OCI-LY1 (cell line): ENCODE data around the gene PTPRM.

Experiments
- H2AFZ ChIP-seq: fragments of 200-600 bp; sonication (generic), shearing (Covaris generic); 2 replicates; pipeline ENCODE4 v1.6.0; 2014; ENCODE audit warnings: antibody characterized with exemption, mild to moderate bottlenecking, low read length
- H3F3A ChIP-seq: fragments of 200-600 bp; sonication (generic), shearing (Covaris generic); 2 replicates; pipeline ENCODE4 v1.6.0; 2014; ENCODE audit warnings: mild to moderate bottlenecking, antibody characterized with exemption, low read length, moderate library complexity; ENCODE audit not compliant: insufficient read depth
- H3K27ac ChIP-seq: fragments of 200-600 bp; sonication (generic); 2 replicates; pipeline ENCODE4 v1.5.1; 2014; ENCODE audit warnings: low read length, mixed run types, mild to moderate bottlenecking, low read depth; ENCODE audit not compliant: poor library complexity, severe bottlenecking
- H3K27me3 ChIP-seq: fragments of 200-600 bp; sonication (generic); 2 replicates; pipeline ENCODE4 v1.6.0; 2014; ENCODE audit warnings: antibody characterized with exemption, mild to moderate bottlenecking, low read length, moderate library complexity; ENCODE audit not compliant: insufficient read depth
- H3K36me3 ChIP-seq: fragments of 200-600 bp; sonication (generic); 2 replicates; pipeline ENCODE4 v1.6.1; 2014; ENCODE audit warnings: mild to moderate bottlenecking, antibody characterized with exemption, low read length, moderate library complexity, mixed read lengths; ENCODE audit not compliant: insufficient read depth
- H3K4me1 ChIP-seq: fragments of 200-600 bp; sonication (generic); 2 replicates; pipeline ENCODE4 v1.5.1; 2014; ENCODE audit warnings: mild to moderate bottlenecking, low read length, moderate library complexity; ENCODE audit not compliant: insufficient read depth, severe bottlenecking
- H3K4me2 ChIP-seq: fragments of 200-600 bp; sonication (generic), shearing (Covaris generic); 2 replicates; pipeline ENCODE4 v1.6.1; 2014; ENCODE audit warnings: low read length
- H3K4me3 ChIP-seq: fragments of 200-600 bp; sonication (generic); 2 replicates; pipeline ENCODE4 v1.5.1; 2014; ENCODE audit warnings: low read length, low read depth, mild to moderate bottlenecking, mixed read lengths; ENCODE audit not compliant: poor library complexity, severe bottlenecking
- H3K79me2 ChIP-seq: fragments of 200-600 bp; shearing (Covaris generic); 2 replicates; pipeline ENCODE4 v1.6.1; 2016; ENCODE audit warnings: mixed run types, low read length, mixed read lengths; ENCODE audit not compliant: insufficient read depth
- H3K9ac ChIP-seq: fragments of 200-600 bp; sonication (generic), shearing (Covaris generic); 2 replicates; pipeline ENCODE4 v1.6.1; 2014; ENCODE audit warnings: mild to moderate bottlenecking, low read length, mixed read lengths
- H3K9me2 ChIP-seq: fragments of 200-600 bp; sonication (generic), shearing (Covaris generic); 2 replicates; pipeline ENCODE4 v1.6.1; 2014; ENCODE audit warnings: low read depth, mild to moderate bottlenecking, low read length, mixed read lengths
- H3K9me3 ChIP-seq: fragments of 200-600 bp; shearing (Covaris generic); 2 replicates; pipeline ENCODE4 v1.6.1; 2014; ENCODE audit warnings: low read length, mixed read lengths
- H4K20me1 ChIP-seq: fragments of 200-600 bp; sonication (generic), shearing (Covaris generic); 2 replicates; pipeline ENCODE4 v1.6.0; 2016; ENCODE audit warnings: mild to moderate bottlenecking, low read length; ENCODE audit not compliant: insufficient read depth
- CTCF ChIP-seq: fragments of 200-600 bp; sonication (generic), shearing (Covaris generic); IDR thresholded peaks from 2 replicates; pipeline ENCODE4 v1.5.1; 2017; ENCODE audit warnings: mild to moderate bottlenecking, antibody characterized with exemption, low read length, moderate library complexity, mixed read lengths
- EZH2 ChIP-seq: fragments of 200-600 bp; sonication (generic), shearing (Covaris generic); IDR thresholded peaks from 2 replicates; pipeline ENCODE4 v1.8.0; 2017; ENCODE audit warnings: borderline replicate concordance, mixed run types, mild to moderate bottlenecking, antibody characterized with exemption, low read length, moderate library complexity, mixed read lengths

The PTPRM gene

GRCh38 chr18:8097927-8098326, 530.8 kb downstream of the PTPRM start:
- no peak for TF ChIP-seq EZH2
- TF ChIP-seq CTCF, result no peak
- no peak overlapping the region for H3K9ac ChIP-seq
- no peaks in the 10 kb centered on the region for H3K9me2 ChIP-seq
- H3K79me2 ChIP-seq, result no peaks in the 10 kb centered on the region
- no peaks in the 10 kb centered on the region for H3K27me3 ChIP-seq
- no peak overlapping the region for H3K4me3 ChIP-seq
- no peak overlapping the region for H3K27ac ChIP-seq
- no peaks in the 10 kb centered on the region for H3K36me3 ChIP-seq
- H3F3A ChIP-seq, result no peaks in the 10 kb centered on the region
- no peaks in the 10 kb centered on the region for H3K9me3 ChIP-seq
- H3K4me2 ChIP-seq, result no peak overlapping the region
- no peaks in the 10 kb centered on the region for H4K20me1 ChIP-seq
- H2AFZ ChIP-seq, result no peak overlapping the region
- H3K4me1 ChIP-seq, result no peaks in the 10 kb centered on the region

- Histone ChIP-seq H3F3A (no peaks in the 10 kb centered on the region), H4K20me1 (no peaks in the 10 kb centered on the region), H3K36me3 (no peaks in the 10 kb centered on the region), H3K79me2 (no peaks in the 10 kb centered on the region), H2AFZ (no peak overlapping the region), H3K27me3 (no peaks in the 10 kb centered on the region), H3K4me2 (no peak overlapping the region), H3K4me3 (no peak overlapping the region), H3K4me1 (no peaks in the 10 kb centered on the region), H3K27ac (no peak overlapping the region), H3K9me2 (no peaks in the 10 kb centered on the region), H3K9me3 (no peaks in the 10 kb centered on the region), H3K9ac (no peak overlapping the region)
- TF ChIP-seq CTCF, result no peak
- no peak for TF ChIP-seq EZH2
Measured at GRCh38 chr18:8106603-8107002, 539.5 kb downstream of the PTPRM start.

- Histone ChIP-seq H3K27ac (no peak overlapping the region), H3K36me3 (no peaks in the 10 kb centered on the region), H3K4me2 (no peak overlapping the region), H3K9me3 (no peaks in the 10 kb centered on the region), H3K79me2 (no peaks in the 10 kb centered on the region), H3K9me2 (no peaks in the 10 kb centered on the region), H3F3A (no peaks in the 10 kb centered on the region), H3K4me1 (no peaks in the 10 kb centered on the region), H3K27me3 (no peaks in the 10 kb centered on the region), H4K20me1 (no peaks in the 10 kb centered on the region), H3K4me3 (no peak overlapping the region), H3K9ac (no peak overlapping the region), H2AFZ (no peak overlapping the region)
- no peak for TF ChIP-seq EZH2
- TF ChIP-seq CTCF, result no peak
Measured at GRCh38 chr18:8107426-8107825, 540.3 kb downstream of the PTPRM start.
